Measurements from ENCODE around the gene KCNIP4. TPM values are rescaled to one million over a fixed set of nuclear protein-coding genes. Genes with fewer than 3 reads are reported as not detected.

KCNIP4 gene
- total and polyA plus RNA-seq, 9 of the 15 experiments (the other 6 are each of a cell fraction or from before 2014, with no cell fraction given): 0.25 to 0.41 TPM; not detected in 7

GRCh38 chr4:21420166-21420565 lies 528.4 kb downstream of the KCNIP4 start:
- H3K36me3 ChIP-seq (ENCODE audit: control insufficient read depth, insufficient read depth, low read length): no peaks in the 10 kb centered on the region
- no peak overlapping the region for H3K4me2 ChIP-seq (ENCODE audit: insufficient read depth, low read length)
- no peak overlapping the region for H2AFZ ChIP-seq (ENCODE audit: low read depth, low read length)
- no peaks in the 10 kb centered on the region for H3K27me3 ChIP-seq (ENCODE audit: control insufficient read depth in 2 of 2, insufficient read depth in 2 of 2, low read length in 2 of 2)
- no peaks in the 10 kb centered on the region for H4K20me1 ChIP-seq (replicated peaks; ENCODE audit: control insufficient read depth, insufficient read depth, low read length)
- ChIA-PET POLR2A (no interaction called here), CTCF (ENCODE audit: low intra/inter-chr PET ratio) (no interaction called here)
- no peaks in the 10 kb centered on the region for H3K9me1 ChIP-seq (ENCODE audit: control insufficient read depth, insufficient read depth, low read length)
- no peaks in the 10 kb centered on the region for H3K9me3 ChIP-seq (replicated peaks; ENCODE audit: control insufficient read depth, insufficient read depth, low read depth, low read length)
- H3K79me2 ChIP-seq (ENCODE audit: control insufficient read depth, insufficient read depth, low read length): no peaks in the 10 kb centered on the region
- no TSS peak for BruUV-seq (replicated peaks)
- in situ Hi-C loops (cut with MboI) (no loop called here), intact Hi-C loops (cut with micrococcal nuclease) (no loop called here)
- DNase-seq (ENCODE audit: extremely low read depth in 1 of 4, low spot score in 3 of 4) (no peak), ATAC-seq (no peak), FAIRE-seq (no peak)
- no peak overlapping the region for H3K9ac ChIP-seq (ENCODE audit: insufficient read depth in 1 of 2, low read depth in 2 of 2, low read length in 2 of 2)
- no peak overlapping the region for H3K27ac ChIP-seq (ENCODE audit: extremely low read depth, low read depth, low read length)
- WGBS (ENCODE audit: insufficient coverage, low coverage, missing lambda C conversion rate): 0% methylated on average over 2 of the region's 2 CpGs
- H3K4me1 ChIP-seq (replicated peaks in 1 of 2; ENCODE audit: control insufficient read depth in 2 of 2, insufficient read depth in 2 of 2, low read length in 2 of 2): no peaks in the 10 kb centered on the region
- no peak overlapping the region for H3K4me3 ChIP-seq
- TF ChIP-seq NR3C1 (CRISPR knock-in tag; IDR thresholded peaks at IDR 0.05) (no peak), EGR1 (conservative IDR thresholded peaks at IDR 0.05) (no peak)

- Histone ChIP-seq H3K4me2 (ENCODE audit: insufficient read depth, low read length) (no peak overlapping the region), H3K9me3 (replicated peaks; ENCODE audit: control insufficient read depth, insufficient read depth, low read depth, low read length) (no peaks in the 10 kb centered on the region), H3K4me1 (replicated peaks in 1 of 2; ENCODE audit: control insufficient read depth in 2 of 2, insufficient read depth in 2 of 2, low read length in 2 of 2) (no peaks in the 10 kb centered on the region), H4K20me1 (replicated peaks; ENCODE audit: control insufficient read depth, insufficient read depth, low read length) (no peaks in the 10 kb centered on the region), H3K79me2 (ENCODE audit: control insufficient read depth, insufficient read depth, low read length) (no peaks in the 10 kb centered on the region), H2AFZ (ENCODE audit: low read depth, low read length) (no peak overlapping the region), H3K27ac (ENCODE audit: extremely low read depth, low read depth, low read length) (no peak overlapping the region), H3K9me1 (ENCODE audit: control insufficient read depth, insufficient read depth, low read length) (no peaks in the 10 kb centered on the region), H3K4me3 (no peak overlapping the region), H3K36me3 (ENCODE audit: control insufficient read depth, insufficient read depth, low read length) (no peaks in the 10 kb centered on the region), H3K27me3 (ENCODE audit: control insufficient read depth in 2 of 2, insufficient read depth in 2 of 2, low read length in 2 of 2) (no peaks in the 10 kb centered on the region), H3K9ac (ENCODE audit: insufficient read depth in 1 of 2, low read depth in 2 of 2, low read length in 2 of 2) (no peak overlapping the region)
- TF ChIP-seq ZFPM2 (CRISPR knock-in tag; IDR thresholded peaks at IDR 0.05) (no peak), TAF7 (tag; IDR thresholded peaks at IDR 0.05) (no peak), ZBTB43 (CRISPR knock-in tag; IDR thresholded peaks at IDR 0.05) (no peak), DACH1 (IDR thresholded peaks at IDR 0.05; ENCODE audit: partially characterized antibody) (no peak), MXI1 (IDR thresholded peaks at IDR 0.05; ENCODE audit: low read depth, low read length) (no peak), EWSR1 (IDR thresholded peaks at IDR 0.05; ENCODE audit: borderline replicate concordance, low read depth, partially characterized antibody) (no peak), RBM22 (IDR thresholded peaks at IDR 0.05; ENCODE audit: low read depth, low read length, poor library complexity, severe bottlenecking) (no peak), TBL1XR1 (IDR thresholded peaks at IDR 0.05; ENCODE audit: low read length in 2 of 2) (no peak), ZNF121 (CRISPR knock-in tag; conservative IDR thresholded peaks at IDR 0.05) (no peak)
- TF ChIP-seq, protein P1, sequence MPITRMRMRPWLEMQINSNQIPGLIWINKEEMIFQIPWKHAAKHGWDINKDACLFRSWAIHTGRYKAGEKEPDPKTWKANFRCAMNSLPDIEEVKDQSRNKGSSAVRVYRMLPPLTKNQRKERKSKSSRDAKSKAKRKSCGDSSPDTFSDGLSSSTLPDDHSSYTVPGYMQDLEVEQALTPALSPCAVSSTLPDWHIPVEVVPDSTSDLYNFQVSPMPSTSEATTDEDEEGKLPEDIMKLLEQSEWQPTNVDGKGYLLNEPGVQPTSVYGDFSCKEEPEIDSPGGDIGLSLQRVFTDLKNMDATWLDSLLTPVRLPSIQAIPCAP (CRISPR knock-in tag; IDR thresholded peaks at IDR 0.05; ENCODE audit: borderline replicate concordance): no peak
- intact Hi-C loops (cut with micrococcal nuclease): no loop called here
- ChIA-PET POLR2A (no interaction called here), CTCF (ENCODE audit: low intra/inter-chr PET ratio) (no interaction called here)
- no peak for ATAC-seq
- no peak for DNase-seq (ENCODE audit: extremely low read depth in 1 of 4, low spot score in 3 of 4)
- in situ Hi-C loops (cut with MboI): no loop called here
- 6% methylated on average over 4 of the region's 4 CpGs for WGBS (ENCODE audit: insufficient coverage, low coverage, missing lambda C conversion rate)
- BruUV-seq (replicated peaks): no TSS peak
- FAIRE-seq: no peak
Measured at GRCh38 chr4:21415728-21416127, 532.8 kb downstream of the KCNIP4 start.
